ENCODE data around the gene PSMC6. TPM values are rescaled to one million over a fixed set of nuclear protein-coding genes. Genes with fewer than 3 reads are reported as not detected.

Gene PSMC6
- polyA plus RNA-seq, 1 of the 3 experiments (the other 2 are of a cell fraction): 37.9 TPM

- TF ChIP-seq MXI1 (IDR thresholded peaks at IDR 0.05; ENCODE audit: low read depth, low read length): peak; percentile 60; the same call in 1 of the 2 replicates
- no peak for TF ChIP-seq FOXM1 (IDR thresholded peaks at IDR 0.05; ENCODE audit: low read depth)
- TF ChIP-seq JUND (IDR thresholded peaks at IDR 0.05): no peak
- no peak for TF ChIP-seq RXRA (IDR thresholded peaks at IDR 0.05; ENCODE audit: borderline replicate concordance, low read depth)
- peak; percentile 49 for TF ChIP-seq CHD2 (IDR thresholded peaks at IDR 0.05; ENCODE audit: low read length, partially characterized antibody)
- TF ChIP-seq EZH2phosphoT487 (IDR thresholded peaks at IDR 0.05; ENCODE audit: borderline replicate concordance, low read depth): no peak
- TF ChIP-seq RFX5 (IDR thresholded peaks at IDR 0.05; ENCODE audit: low read length): no peak
- peak; percentile 79 for TF ChIP-seq POLR2AphosphoS5 (IDR thresholded peaks at IDR 0.05; ENCODE audit: low read depth, low read length)
- peak; percentile 31; the same call in 1 of the 2 replicates for TF ChIP-seq SIN3A (IDR thresholded peaks at IDR 0.05; ENCODE audit: borderline replicate concordance, low read depth, low read length)
- TF ChIP-seq MAX (IDR thresholded peaks at IDR 0.05; ENCODE audit: low read depth): no peak; the same call in 1 of the 2 replicates
- no peak for TF ChIP-seq RAD21 (IDR thresholded peaks at IDR 0.05; ENCODE audit: low read length)
- TF ChIP-seq, protein P1, sequence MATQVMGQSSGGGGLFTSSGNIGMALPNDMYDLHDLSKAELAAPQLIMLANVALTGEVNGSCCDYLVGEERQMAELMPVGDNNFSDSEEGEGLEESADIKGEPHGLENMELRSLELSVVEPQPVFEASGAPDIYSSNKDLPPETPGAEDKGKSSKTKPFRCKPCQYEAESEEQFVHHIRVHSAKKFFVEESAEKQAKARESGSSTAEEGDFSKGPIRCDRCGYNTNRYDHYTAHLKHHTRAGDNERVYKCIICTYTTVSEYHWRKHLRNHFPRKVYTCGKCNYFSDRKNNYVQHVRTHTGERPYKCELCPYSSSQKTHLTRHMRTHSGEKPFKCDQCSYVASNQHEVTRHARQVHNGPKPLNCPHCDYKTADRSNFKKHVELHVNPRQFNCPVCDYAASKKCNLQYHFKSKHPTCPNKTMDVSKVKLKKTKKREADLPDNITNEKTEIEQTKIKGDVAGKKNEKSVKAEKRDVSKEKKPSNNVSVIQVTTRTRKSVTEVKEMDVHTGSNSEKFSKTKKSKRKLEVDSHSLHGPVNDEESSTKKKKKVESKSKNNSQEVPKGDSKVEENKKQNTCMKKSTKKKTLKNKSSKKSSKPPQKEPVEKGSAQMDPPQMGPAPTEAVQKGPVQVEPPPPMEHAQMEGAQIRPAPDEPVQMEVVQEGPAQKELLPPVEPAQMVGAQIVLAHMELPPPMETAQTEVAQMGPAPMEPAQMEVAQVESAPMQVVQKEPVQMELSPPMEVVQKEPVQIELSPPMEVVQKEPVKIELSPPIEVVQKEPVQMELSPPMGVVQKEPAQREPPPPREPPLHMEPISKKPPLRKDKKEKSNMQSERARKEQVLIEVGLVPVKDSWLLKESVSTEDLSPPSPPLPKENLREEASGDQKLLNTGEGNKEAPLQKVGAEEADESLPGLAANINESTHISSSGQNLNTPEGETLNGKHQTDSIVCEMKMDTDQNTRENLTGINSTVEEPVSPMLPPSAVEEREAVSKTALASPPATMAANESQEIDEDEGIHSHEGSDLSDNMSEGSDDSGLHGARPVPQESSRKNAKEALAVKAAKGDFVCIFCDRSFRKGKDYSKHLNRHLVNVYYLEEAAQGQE (IDR thresholded peaks at IDR 0.05; ENCODE audit: low read depth, low read length): no peak
- no peak for TF ChIP-seq FOXJ3 (CRISPR knock-in tag; IDR thresholded peaks at IDR 0.05)
- no peak for TF ChIP-seq GATA2 (CRISPR knock-in tag; IDR thresholded peaks at IDR 0.05)
- TF ChIP-seq NRF1 (IDR thresholded peaks at IDR 0.05; ENCODE audit: low read depth, low read length): peak; percentile 66
- TF ChIP-seq, protein P2, sequence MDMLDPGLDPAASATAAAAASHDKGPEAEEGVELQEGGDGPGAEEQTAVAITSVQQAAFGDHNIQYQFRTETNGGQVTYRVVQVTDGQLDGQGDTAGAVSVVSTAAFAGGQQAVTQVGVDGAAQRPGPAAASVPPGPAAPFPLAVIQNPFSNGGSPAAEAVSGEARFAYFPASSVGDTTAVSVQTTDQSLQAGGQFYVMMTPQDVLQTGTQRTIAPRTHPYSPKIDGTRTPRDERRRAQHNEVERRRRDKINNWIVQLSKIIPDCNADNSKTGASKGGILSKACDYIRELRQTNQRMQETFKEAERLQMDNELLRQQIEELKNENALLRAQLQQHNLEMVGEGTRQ (IDR thresholded peaks at IDR 0.05; ENCODE audit: borderline replicate concordance, low read depth, low read length): no peak
- no peak for TF ChIP-seq ELF1 (IDR thresholded peaks at IDR 0.05)
- TF ChIP-seq MEF2A (IDR thresholded peaks at IDR 0.05; ENCODE audit: borderline replicate concordance, low read depth): no peak
- no peak for TF ChIP-seq RCOR1 (IDR thresholded peaks at IDR 0.05; ENCODE audit: low read length)
- TF ChIP-seq, protein P3, sequence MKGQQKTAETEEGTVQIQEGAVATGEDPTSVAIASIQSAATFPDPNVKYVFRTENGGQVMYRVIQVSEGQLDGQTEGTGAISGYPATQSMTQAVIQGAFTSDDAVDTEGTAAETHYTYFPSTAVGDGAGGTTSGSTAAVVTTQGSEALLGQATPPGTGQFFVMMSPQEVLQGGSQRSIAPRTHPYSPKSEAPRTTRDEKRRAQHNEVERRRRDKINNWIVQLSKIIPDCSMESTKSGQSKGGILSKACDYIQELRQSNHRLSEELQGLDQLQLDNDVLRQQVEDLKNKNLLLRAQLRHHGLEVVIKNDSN (IDR thresholded peaks at IDR 0.05; ENCODE audit: borderline replicate concordance, low read depth): no peak
- no peak for TF ChIP-seq FOSL2 (IDR thresholded peaks at IDR 0.05; ENCODE audit: borderline replicate concordance, low read depth)
- TF ChIP-seq SMC3 (IDR thresholded peaks at IDR 0.05; ENCODE audit: low read depth, low read length): no peak
- TF ChIP-seq TCF12 (IDR thresholded peaks at IDR 0.05): peak; percentile 33; the same call in 1 of the 2 replicates
- TF ChIP-seq EP300 (IDR thresholded peaks at IDR 0.05; ENCODE audit: borderline replicate concordance in 1 of 2, low read depth in 1 of 2, low read length in 1 of 2): peak in 1 of 2 experiments; percentile 4; a peak in 1 of 4 replicates
Measured at GRCh38 chr14:52729925-52730708, 23.1 kb downstream of the PSMC6 start, which contains the start of gene STYX (continued).
